ENCODE measurements around the gene MEGF8. TPM values are rescaled to one million over a fixed set of nuclear protein-coding genes. Genes with fewer than 3 reads are reported as not detected.
A peak's percentile ranks its signal among the peaks of the same experiment; 100 is the strongest.

MEGF8 gene
- total and polyA plus RNA-seq, 2 of the 8 experiments (the other 6 are each of a cell fraction or from before 2014, with no cell fraction given), result 13.0 to 23.7 TPM

DNA sequence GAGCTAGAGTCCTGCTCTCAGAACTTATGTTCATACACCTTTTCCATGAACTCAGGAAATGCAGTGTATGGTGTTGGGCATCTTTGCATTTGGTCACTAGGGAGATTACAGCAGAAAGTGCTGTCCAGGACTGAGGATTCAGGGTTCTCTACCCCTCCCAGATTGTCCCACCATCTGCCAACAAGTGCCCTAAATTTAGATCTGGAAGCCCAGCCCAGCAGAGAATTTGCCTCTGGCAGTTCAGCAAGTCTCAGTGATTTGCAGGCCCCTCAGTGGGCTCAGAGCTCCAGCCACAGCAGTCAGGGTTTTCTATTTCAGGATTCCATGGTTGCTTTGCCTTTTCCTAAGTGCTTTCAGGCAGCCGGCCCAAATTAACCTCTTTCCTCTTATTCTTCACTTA, 41.2 kb downstream of the MEGF8 start:
- Histone ChIP-seq H2BK120ac (replicated peaks; ENCODE audit: low read depth, low read length) (no peak overlapping the region), H3K9me3 (ENCODE audit: insufficient read depth in 2 of 2, low read depth in 1 of 2, low read length in 1 of 2) (peaks cover 0 to 6% of the 10 kb centered on the region in 2 experiments; a peak in 1 of 4 replicates), H2AFZ (ENCODE audit: low read length) (no peak overlapping the region), H4K8ac (ENCODE audit: extremely low read depth, insufficient read depth, low read length) (no peak overlapping the region), H2BK20ac (ENCODE audit: low read length) (no peak overlapping the region; the same call in 1 of the 2 replicates), H2AK5ac (ENCODE audit: low read depth, low read length) (peak overlapping the region; percentile 65; the same call in 1 of the 2 replicates), H3K4me1 (replicated peaks in 1 of 4; ENCODE audit: control insufficient read depth in 3 of 4, insufficient read depth in 4 of 4, low read length in 3 of 4) (peaks cover 7 to 32% (median 21%) of the 10 kb centered on the region in 4 experiments), H3K27me3 (replicated peaks in 1 of 4; ENCODE audit: control insufficient read depth in 3 of 4, extremely low read depth in 1 of 4, insufficient read depth in 3 of 4, low read length in 3 of 4) (no peaks in the 10 kb centered on the region), H3K9ac (replicated peaks in 1 of 4; ENCODE audit: extremely low read depth in 1 of 4, low read depth in 3 of 4, low read length in 3 of 4) (no peak overlapping the region), H3K14ac (ENCODE audit: insufficient read length) (no peak overlapping the region), H3K36me3 (ENCODE audit: control insufficient read depth in 2 of 4, insufficient read depth in 4 of 4, low read length in 3 of 4) (peaks cover 5 to 13% (median 6%) of the 10 kb centered on the region in 4 experiments; a peak in 7 of 8 replicates), H3K23me2 (ENCODE audit: low read depth, low read length) (no peaks in the 10 kb centered on the region; the same call in 1 of the 2 replicates), H3K79me1 (ENCODE audit: low read depth, low read length) (peaks cover 2% of the 10 kb centered on the region), H3K4me2 (ENCODE audit: insufficient read depth in 1 of 2, low read depth in 2 of 2, low read length in 2 of 2) (no peak overlapping the region), H3K4ac (replicated peaks; ENCODE audit: insufficient read length, low read depth, low read length) (no peak overlapping the region), H4K5ac (ENCODE audit: insufficient read length, low read depth, low read length) (no peak overlapping the region), H3K18ac (ENCODE audit: extremely low read depth, low read length) (no peak overlapping the region), H3K23ac (ENCODE audit: insufficient read length) (no peak overlapping the region), H2BK15ac (ENCODE audit: low read length) (no peak overlapping the region; the same call in 1 of the 2 replicates), H4K91ac (replicated peaks; ENCODE audit: insufficient read length, low read length) (no peak overlapping the region), H4K20me1 (replicated peaks in 1 of 2; ENCODE audit: control insufficient read depth in 1 of 2, insufficient read depth in 2 of 2, low read length in 2 of 2) (no peaks in the 10 kb centered on the region), H2BK12ac (ENCODE audit: low read depth, low read length) (no peak overlapping the region), H2BK5ac (ENCODE audit: low read depth, low read length) (peak overlapping the region; percentile 68; the same call in 1 of the 2 replicates), H3K4me3 (ENCODE audit: extremely low read depth in 1 of 4, insufficient read depth in 2 of 4, low read depth in 3 of 4, low read length in 4 of 4) (no peak overlapping the region), H3K79me2 (ENCODE audit: control insufficient read depth in 1 of 2, insufficient read depth in 2 of 2, low read length in 2 of 2) (no peaks in the 10 kb centered on the region), H3K56ac (replicated peaks; ENCODE audit: insufficient read length, low read depth, low read length) (no peak overlapping the region), H3K27ac (ENCODE audit: low read depth, low read length) (no peak overlapping the region)
- 95% methylated on average over 1 of the region's 1 CpG; no CpG with 5 or more reads in 1 of the 2 experiments for WGBS, 2 experiments (ENCODE audit: extremely low coverage in 1 of 2, insufficient coverage in 1 of 2, insufficient read length in 1 of 2, insufficient replicate concordance in 2 of 2, low coverage in 1 of 2, low lambda C conversion rate in 2 of 2, missing lambda C conversion rate in 1 of 2)
- POLR2A ChIA-PET (ENCODE audit: partially characterized antibody), result no interaction called here
- FAIRE-seq (no peak), DNase-seq (ENCODE audit: low read depth in 1 of 2, low spot score in 2 of 2) (no peak)
- CTCF ChIA-PET (ENCODE audit: partially characterized antibody), result interaction anchor here (0.7 kb wide), 1 partner anchor 20 kb away, joined by 3 read pairs; no protein-coding TSS in a partner anchor
- TF ChIP-seq CHD1 (IDR thresholded peaks at IDR 0.05; ENCODE audit: low read depth, low read length) (no peak), SAP30 (IDR thresholded peaks at IDR 0.05; ENCODE audit: insufficient read depth, insufficient replicate concordance, low read length) (no peak), JUN (IDR thresholded peaks at IDR 0.05; ENCODE audit: low read depth, low read length) (no peak), RXRA (IDR thresholded peaks at IDR 0.05; ENCODE audit: insufficient read depth, low read depth, low read length) (no peak), SIN3A (conservative IDR thresholded peaks at IDR 0.05 in 1 of 2, IDR thresholded peaks at IDR 0.05 in 1 of 2; ENCODE audit: low read depth in 1 of 2, low read length in 2 of 2) (no peak), CBX5 (IDR thresholded peaks at IDR 0.05; ENCODE audit: low read depth, low read length) (no peak), RFX5 (IDR thresholded peaks at IDR 0.05; ENCODE audit: borderline replicate concordance, low read depth, low read length) (no peak), JUND (IDR thresholded peaks at IDR 0.05; ENCODE audit: low read length) (no peak), POU5F1 (IDR thresholded peaks at IDR 0.05; ENCODE audit: low read depth, low read length) (no peak), SRF (IDR thresholded peaks at IDR 0.05; ENCODE audit: low read depth, low read length) (no peak), SIRT6 (IDR thresholded peaks at IDR 0.05; ENCODE audit: low read length) (no peak), KDM4A (IDR thresholded peaks at IDR 0.05; ENCODE audit: low read depth, low read length, severe bottlenecking) (no peak), SIX5 (IDR thresholded peaks at IDR 0.05; ENCODE audit: low read depth, low read length) (no peak)
- TF ChIP-seq, protein P1, sequence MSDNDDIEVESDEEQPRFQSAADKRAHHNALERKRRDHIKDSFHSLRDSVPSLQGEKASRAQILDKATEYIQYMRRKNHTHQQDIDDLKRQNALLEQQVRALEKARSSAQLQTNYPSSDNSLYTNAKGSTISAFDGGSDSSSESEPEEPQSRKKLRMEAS (IDR thresholded peaks at IDR 0.05), result no peak
